ENCODE results near the gene VANGL1. TPM values are rescaled to one million over a fixed set of nuclear protein-coding genes. Genes with fewer than 3 reads are reported as not detected.

The VANGL1 gene
- total RNA-seq: 1 to 10 TPM; 4.0 to 6.1 TPM

DNA sequence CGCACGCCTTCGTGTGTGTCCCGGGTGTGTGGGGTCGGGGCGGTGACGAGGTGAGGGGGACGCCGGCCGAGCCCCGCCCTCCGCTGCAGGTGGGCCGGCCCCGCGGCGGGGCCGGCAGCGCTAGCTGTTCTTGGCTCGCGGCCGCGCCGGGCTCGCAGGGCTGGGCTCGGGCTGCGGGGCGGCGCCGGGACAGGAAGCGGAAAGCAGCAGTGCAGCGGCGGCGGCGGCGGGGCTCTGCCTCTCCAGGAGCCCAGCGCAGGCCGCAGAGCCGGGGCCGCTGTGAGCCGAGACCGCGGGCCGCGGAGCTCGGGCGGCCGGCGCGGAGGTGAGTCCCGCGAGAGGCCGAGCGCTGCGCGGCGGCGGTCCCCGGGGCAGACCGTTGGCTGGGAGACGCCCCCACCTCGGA, at the start of gene VANGL1:
TSS of gene VANGL1 (plus strand) at position 209 of the 406 bp plus-strand sequence. CDS start 9,444 bp downstream, outside the sequence.
- no peak for DNase-seq (ENCODE audit: low spot score)
- Histone ChIP-seq H3K36me3 (no peaks in the 10 kb centered on the region), H3K27ac (peak within 1 kb of the TSS; percentile 60), H3K4me1 (peaks cover 0 to 11% of the 10 kb centered on the region in 2 donors), H3K27me3 (no peaks in the 10 kb centered on the region), H3K4me3 (peak within 1 kb of the TSS; percentile 65 to 77), H3K9me3 (no peaks in the 10 kb centered on the region)
- TF ChIP-seq, protein P1, sequence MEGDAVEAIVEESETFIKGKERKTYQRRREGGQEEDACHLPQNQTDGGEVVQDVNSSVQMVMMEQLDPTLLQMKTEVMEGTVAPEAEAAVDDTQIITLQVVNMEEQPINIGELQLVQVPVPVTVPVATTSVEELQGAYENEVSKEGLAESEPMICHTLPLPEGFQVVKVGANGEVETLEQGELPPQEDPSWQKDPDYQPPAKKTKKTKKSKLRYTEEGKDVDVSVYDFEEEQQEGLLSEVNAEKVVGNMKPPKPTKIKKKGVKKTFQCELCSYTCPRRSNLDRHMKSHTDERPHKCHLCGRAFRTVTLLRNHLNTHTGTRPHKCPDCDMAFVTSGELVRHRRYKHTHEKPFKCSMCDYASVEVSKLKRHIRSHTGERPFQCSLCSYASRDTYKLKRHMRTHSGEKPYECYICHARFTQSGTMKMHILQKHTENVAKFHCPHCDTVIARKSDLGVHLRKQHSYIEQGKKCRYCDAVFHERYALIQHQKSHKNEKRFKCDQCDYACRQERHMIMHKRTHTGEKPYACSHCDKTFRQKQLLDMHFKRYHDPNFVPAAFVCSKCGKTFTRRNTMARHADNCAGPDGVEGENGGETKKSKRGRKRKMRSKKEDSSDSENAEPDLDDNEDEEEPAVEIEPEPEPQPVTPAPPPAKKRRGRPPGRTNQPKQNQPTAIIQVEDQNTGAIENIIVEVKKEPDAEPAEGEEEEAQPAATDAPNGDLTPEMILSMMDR (IDR thresholded peaks at IDR 0.05): no peak

DNA sequence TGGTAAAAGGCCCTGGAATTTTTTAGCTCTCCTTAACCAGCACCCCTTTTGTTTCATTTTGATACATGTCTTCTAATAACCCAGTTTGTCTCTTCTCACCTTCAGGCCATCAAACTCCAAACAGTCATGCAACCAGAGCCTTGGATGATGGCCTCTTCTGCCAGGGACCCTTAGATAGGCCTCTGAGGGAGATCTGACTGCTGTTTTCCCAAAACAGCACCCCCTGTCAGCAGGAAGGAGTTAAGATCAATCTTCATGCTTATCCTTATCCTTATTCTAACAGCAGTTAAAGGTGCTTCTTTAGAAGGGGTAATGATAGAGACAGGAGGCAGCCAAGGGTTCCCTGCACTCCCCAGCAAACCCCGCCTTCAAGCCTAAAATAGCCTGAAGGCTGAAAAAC, 49.5 kb upstream of the VANGL1 start:
- TF ChIP-seq, protein P1 (IDR thresholded peaks at IDR 0.05): no peak
- no peaks in the 10 kb centered on the region for H3K27me3 ChIP-seq
- peaks cover 0 to 26% of the 10 kb centered on the region in 2 donors for H3K9me3 ChIP-seq
- H3K4me1 ChIP-seq: peaks cover 0 to 23% of the 10 kb centered on the region in 2 donors
- H3K4me3 ChIP-seq: no peak overlapping the region
- DNase-seq (ENCODE audit: low spot score): no peak
- H3K27ac ChIP-seq: no peak overlapping the region
- H3K36me3 ChIP-seq: no peaks in the 10 kb centered on the region

DNA sequence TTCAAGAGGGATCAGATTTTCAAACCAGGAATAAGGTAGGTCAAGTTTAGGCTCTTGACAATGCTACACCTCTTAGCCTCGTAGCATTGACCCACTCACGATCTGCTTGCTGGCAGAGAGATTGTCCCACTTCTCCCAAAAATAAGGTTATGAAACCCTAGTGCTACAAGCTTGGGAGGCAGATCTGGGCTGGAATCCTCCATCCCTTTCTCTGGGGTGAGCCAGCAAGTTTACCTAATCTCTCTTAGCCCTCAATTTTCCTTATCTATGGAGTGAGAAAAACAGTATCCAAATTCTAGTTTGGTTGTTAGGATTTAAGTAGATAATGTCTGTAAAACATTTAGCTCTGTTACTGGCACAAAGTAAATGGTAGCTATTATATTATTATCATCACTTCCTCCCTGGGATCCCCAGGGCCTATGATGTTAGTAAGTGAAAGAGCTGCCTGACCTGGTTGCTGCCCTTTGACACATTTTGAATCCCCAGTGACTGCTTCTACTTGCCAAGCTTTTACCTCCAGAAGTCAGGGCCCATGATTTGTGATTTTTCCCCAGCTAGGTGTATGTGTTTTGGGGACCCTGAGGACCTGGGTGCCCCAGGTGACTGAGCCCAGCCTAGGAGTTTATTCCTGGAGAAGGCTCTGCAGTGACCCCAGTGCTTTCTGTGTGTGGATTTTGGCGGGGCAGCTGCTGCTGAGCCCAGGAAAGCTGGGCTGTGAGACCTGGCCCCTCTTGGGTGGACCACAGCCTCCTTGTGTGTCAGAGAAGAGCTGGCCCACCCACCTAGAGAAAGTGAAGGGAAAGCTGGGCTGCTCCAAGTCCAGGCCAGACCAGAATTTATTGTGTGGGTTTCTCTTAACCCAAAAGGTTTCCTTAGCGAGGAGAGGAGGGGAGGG, 48.2 kb upstream of the VANGL1 start:
- no peaks in the 10 kb centered on the region for H3K36me3 ChIP-seq
- no peak overlapping the region for H3K4me3 ChIP-seq
- DNase-seq (ENCODE audit: low spot score): no peak
- peak overlapping the region in 1 of 2 donors; percentile 10 for H3K27ac ChIP-seq
- no peaks in the 10 kb centered on the region for H3K27me3 ChIP-seq
- peaks cover 0 to 23% of the 10 kb centered on the region in 2 donors for H3K4me1 ChIP-seq
- H3K9me3 ChIP-seq: peaks cover 0 to 15% of the 10 kb centered on the region in 2 donors
- TF ChIP-seq, protein P1 (IDR thresholded peaks at IDR 0.05): no peak

DNA sequence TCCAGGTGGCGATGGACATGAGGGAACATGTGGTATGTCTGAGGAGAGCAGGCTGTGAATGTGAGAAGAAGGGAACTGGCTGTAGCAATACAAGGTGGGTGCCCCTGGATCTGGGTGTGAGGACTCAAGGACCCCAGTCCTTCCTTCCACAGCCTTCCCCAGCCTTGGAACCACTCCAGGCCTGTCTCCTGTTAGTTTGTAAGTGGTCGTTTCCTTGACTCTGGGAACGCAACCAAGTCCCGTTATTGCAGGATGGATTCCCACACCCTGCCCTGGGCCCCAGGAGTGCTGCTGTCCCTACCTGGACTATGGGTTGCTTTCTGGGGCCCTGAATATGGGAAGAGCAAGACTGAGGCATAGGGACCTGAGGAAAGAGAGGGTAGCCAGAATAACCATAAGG, 47.2 kb upstream of the VANGL1 start:
- TF ChIP-seq, protein P1 (IDR thresholded peaks at IDR 0.05): no peak
- Histone ChIP-seq H3K27ac (no peak overlapping the region), H3K4me1 (peaks cover 0 to 23% of the 10 kb centered on the region in 2 donors)

DNA sequence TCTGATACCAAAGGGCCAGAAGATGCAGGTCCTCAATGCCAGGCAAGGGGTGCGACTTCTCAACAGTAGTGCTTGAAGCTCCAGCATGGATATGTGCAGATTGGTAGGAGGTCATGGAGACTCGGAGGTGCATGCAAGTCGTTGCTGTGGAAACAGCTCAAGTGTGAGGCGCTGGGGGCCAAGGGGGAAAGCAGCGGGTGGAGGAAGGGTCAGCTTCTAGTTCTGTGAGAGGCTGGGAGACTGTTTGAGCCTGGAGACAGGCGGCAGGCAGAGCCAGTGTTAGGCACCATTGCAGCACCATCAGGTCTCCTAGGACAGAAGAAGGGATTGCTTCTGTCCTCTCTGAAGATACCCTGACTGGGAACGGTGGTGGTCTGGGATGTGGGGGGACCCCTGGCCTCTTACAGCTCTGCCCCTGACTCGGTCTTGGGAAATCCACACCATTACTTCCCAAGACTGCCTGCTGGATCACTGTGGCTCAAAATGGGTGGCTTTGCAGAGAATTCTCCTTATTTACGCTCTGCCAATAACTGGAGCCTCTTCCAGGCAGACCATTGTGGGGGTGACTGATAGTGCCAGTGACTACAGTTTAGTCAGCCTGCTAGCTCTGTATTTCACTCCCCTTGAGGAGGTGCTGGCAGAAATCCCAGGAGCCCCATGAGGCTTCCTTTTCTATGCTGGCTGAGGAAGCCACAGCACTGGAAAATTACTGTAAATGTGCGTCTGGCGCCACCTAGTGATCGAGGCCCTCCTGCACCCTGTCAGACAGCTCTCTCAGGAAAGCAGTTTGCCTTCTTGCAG, 46.3 kb upstream of the VANGL1 start:
- H3K27me3 ChIP-seq: no peaks in the 10 kb centered on the region
- peaks cover 0 to 23% of the 10 kb centered on the region in 2 donors for H3K4me1 ChIP-seq
- no peak overlapping the region for H3K4me3 ChIP-seq
- no peaks in the 10 kb centered on the region for H3K36me3 ChIP-seq
- peak overlapping the region in 1 of 2 donors; percentile 15 for H3K27ac ChIP-seq
- DNase-seq (ENCODE audit: low spot score): peak; percentile 94
- TF ChIP-seq, protein P1 (IDR thresholded peaks at IDR 0.05): peak; percentile 89 to 97
- no peaks in the 10 kb centered on the region for H3K9me3 ChIP-seq

More for the DNA sequence above, 47.2 kb upstream of the VANGL1 start:
- no peak overlapping the region for H3K4me3 ChIP-seq
- peaks cover 0 to 6% of the 10 kb centered on the region in 2 donors for H3K9me3 ChIP-seq
- no peaks in the 10 kb centered on the region for H3K36me3 ChIP-seq
- no peaks in the 10 kb centered on the region for H3K27me3 ChIP-seq
- DNase-seq (ENCODE audit: low spot score): no peak
